GM20000 (cell line): ENCODE measurements around the gene FAM107A.

Source experiments
- DNase-seq: peaks from one replicate; pipeline ENCODE4 v3.0.0; 2012; ENCODE audit warnings: low spot score
- TF ChIP-seq, protein P1 (sequence below): IDR thresholded peaks from 2 replicates; pipeline ENCODE4 v1.5.1; 2012; ENCODE audit warnings: mild to moderate bottlenecking, control low read depth; ENCODE audit errors: extremely low read depth, missing control alignments

The FAM107A gene

DNA sequence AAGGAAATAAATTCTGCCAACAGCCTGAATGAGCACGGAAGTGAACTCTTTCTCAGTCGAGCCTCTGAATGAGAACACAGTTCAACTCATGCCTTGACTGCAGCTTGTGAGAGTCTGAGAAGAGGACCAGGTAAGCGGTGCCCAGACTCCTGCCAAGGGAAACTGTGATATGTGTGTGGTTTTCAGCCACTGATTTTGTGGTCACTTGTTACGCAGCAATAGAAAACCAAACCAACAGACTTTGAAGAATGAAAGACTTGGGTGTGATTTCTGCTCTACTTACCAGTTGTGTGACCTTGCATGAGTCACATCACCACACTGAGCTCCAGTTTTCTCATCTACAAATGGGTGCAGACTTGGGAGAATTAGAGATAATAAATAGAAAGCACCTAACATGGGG, 30.6 kb upstream of the FAM107A start:
- DNase-seq: no peak
- TF ChIP-seq, protein P1, sequence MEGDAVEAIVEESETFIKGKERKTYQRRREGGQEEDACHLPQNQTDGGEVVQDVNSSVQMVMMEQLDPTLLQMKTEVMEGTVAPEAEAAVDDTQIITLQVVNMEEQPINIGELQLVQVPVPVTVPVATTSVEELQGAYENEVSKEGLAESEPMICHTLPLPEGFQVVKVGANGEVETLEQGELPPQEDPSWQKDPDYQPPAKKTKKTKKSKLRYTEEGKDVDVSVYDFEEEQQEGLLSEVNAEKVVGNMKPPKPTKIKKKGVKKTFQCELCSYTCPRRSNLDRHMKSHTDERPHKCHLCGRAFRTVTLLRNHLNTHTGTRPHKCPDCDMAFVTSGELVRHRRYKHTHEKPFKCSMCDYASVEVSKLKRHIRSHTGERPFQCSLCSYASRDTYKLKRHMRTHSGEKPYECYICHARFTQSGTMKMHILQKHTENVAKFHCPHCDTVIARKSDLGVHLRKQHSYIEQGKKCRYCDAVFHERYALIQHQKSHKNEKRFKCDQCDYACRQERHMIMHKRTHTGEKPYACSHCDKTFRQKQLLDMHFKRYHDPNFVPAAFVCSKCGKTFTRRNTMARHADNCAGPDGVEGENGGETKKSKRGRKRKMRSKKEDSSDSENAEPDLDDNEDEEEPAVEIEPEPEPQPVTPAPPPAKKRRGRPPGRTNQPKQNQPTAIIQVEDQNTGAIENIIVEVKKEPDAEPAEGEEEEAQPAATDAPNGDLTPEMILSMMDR: no peak

DNA sequence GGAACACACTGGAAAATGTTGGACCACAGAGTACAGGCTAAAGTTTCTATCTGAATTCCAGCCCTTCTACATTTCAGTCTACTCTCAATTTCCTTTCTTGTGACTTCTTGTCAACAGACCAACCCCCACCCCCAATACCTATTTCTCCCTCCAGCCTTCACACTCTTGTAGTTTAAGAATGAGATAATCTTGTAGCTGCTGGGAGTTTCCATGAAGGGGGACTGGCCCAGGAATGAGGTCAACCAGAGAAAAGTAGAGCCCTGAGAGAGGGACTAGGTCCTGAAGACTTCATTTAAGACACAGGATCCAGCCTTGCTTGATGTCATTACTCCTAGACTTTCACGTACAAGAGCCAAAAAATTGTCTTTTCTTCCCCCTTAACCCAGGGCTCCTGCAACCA, 29.5 kb upstream of the FAM107A start:
- TF ChIP-seq, protein P1: no peak
- DNase-seq: peak; percentile 33

DNA sequence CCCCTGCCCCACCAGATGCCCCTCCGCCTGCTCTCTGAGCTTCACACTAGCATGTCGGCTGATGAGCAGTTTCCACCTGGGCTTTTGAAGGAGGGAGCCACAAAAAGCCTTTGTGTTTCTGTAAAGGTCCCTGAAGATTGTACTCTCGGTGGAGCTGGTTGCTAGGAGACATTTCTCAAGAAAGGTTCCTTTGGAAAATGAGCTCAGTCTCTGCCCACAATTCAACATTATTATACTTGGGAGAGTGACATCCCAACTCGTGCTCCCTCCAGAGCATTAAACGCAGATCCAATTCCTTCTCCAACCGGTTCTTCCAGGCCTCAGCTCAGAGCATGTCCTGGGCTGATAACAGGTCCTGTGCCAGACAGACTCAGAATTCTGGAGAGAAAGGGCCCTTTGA, 26.8 kb upstream of the FAM107A start:
- TF ChIP-seq, protein P1: no peak

DNA sequence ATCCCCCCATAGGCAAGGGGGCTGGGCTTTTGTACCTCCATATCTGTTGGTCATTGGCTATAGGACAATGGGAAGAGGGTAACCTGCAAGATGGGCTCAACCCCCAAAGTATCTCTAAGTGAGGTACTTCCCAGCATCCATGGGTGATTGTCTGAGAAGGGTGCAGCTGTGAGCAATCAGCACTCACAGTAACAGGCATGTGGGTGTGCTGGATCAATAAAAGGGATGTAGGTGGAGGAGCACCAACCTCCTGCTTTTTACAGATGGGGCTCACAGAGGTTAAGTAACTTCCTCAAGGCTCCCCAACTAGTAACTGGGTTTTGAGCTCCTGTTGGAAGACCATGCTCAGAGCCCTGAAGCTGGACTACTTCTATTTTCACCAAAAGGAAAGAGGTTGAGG, 26.4 kb upstream of the FAM107A start:
- DNase-seq: no peak
- TF ChIP-seq, protein P1: no peak

More for the DNA sequence above, 26.8 kb upstream of the FAM107A start:
- no peak for DNase-seq

DNA sequence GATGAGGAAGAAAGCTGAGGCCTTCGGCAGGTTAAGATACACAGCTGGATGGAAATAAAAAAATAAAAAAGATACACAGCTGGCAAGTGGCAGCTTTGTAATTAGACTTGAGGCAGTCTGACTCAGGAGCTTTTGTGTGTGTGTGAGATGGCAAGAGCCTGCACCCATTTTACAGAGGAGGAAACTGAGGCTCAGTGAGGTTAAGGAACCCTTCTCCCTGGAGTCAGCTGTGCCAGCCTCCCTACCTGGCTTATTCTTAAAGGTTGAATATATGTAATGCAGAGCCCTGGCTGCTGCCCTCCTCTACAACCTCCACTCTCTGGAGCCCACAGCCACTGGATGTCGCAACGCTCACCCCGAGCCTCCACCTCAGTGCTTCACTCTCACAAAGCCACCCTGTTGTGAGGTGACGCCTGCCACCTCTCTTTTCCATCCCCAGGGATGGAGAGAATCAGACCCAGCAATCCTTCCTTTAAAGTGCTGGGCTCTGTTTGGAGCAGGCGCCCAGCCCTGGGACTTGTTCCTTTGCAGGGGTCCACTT, 20.6 kb upstream of the FAM107A start:
- DNase-seq: no peak
- TF ChIP-seq, protein P1: no peak

DNA sequence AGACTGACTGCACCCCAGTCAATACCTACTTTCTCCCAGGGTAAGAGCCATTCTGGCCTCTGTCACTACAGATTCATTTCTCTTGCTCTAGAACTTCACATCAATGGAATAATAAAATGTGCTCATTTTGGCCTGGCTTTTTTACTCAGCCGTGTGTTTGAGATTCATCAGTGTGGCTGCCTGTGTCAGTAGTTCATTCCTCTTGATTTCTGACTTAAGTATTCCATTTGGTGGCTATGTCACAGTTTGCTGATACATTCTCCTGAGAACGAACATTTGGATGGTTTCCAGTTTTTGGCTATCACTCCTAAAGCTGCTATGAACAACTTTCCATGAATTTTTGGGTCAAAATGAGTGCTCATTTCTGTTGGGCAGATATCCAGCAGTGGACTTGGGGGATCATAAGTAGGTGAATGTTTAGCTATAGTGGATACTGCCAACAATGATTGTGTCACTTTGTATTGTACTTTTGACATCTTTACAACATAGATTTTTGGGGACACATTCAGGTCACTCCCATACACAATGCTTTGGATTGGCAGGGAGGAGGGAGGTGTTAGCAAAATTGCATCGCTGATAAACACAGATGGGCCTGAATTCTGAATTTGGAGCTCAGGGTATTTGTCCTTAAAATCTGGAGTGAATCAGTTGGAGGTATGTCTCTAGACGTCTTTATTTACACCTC, 19.8 kb upstream of the FAM107A start:
- no peak for DNase-seq
- TF ChIP-seq, protein P1: no peak

DNA sequence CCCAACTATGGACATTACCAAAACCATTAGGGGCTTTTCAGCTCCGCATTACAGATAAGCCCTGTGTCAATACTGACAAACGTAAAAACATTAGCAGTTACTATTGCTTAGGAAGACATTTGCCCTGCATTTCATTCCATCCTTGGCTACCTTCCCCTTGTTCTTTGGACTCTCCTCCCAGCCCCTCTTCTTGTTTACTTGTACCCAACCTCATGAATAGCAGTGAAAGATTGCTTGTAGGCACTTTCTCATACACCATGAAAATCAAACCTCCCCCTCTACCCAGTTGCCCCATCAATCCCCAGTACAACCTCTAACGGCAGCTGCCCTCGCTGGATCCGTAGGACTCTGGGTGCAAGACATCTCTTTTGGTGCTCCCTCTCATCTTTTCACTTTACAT, 16.9 kb upstream of the FAM107A start:
- TF ChIP-seq, protein P1: no peak

More for the DNA sequence above, 16.9 kb upstream of the FAM107A start:
- no peak for DNase-seq
